ENCODE measurements around the gene HOMER2.

DNA sequence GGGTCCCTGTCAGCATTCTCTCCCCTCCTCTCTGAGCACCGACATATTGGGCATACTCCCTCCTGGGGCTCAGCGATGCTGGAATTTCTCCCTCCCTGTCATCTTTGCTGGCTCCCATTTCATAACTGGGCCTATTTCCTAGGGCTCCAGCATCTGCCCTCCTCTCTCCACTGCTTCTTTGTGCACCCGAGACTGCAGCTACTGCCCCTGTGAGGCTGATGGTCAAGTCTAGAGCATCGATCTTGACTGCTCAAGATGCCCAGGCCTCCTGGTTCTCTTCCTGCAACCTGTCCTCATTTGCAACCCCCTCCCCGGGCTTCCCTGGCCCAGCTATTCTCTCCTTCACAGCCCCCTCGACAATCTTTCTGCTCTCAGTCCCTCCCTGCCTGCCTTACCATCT lies 89.6 kb downstream of the HOMER2 start:
- TF ChIP-seq, protein P1, sequence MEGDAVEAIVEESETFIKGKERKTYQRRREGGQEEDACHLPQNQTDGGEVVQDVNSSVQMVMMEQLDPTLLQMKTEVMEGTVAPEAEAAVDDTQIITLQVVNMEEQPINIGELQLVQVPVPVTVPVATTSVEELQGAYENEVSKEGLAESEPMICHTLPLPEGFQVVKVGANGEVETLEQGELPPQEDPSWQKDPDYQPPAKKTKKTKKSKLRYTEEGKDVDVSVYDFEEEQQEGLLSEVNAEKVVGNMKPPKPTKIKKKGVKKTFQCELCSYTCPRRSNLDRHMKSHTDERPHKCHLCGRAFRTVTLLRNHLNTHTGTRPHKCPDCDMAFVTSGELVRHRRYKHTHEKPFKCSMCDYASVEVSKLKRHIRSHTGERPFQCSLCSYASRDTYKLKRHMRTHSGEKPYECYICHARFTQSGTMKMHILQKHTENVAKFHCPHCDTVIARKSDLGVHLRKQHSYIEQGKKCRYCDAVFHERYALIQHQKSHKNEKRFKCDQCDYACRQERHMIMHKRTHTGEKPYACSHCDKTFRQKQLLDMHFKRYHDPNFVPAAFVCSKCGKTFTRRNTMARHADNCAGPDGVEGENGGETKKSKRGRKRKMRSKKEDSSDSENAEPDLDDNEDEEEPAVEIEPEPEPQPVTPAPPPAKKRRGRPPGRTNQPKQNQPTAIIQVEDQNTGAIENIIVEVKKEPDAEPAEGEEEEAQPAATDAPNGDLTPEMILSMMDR (conservative IDR thresholded peaks at IDR 0.05; ENCODE audit: low read length): no peak
- no peak for TF ChIP-seq EZH2phosphoT487 (IDR thresholded peaks at IDR 0.05; ENCODE audit: borderline replicate concordance, low read depth, low read length)
